H9 (cell line): Measurements from ENCODE around the gene LRMDA. TPM values are rescaled to one million over a fixed set of nuclear protein-coding genes. Genes with fewer than 3 reads are reported as not detected.

Source experiments
- DNase-seq: peaks from one replicate; pipeline ENCODE4 v3.0.0-alpha.2; 2017
- H2AFZ ChIP-seq: one replicate; pipeline ENCODE4 v1.6.1; 2013; ENCODE audit warnings: mild to moderate bottlenecking, low read length, control low read depth, moderate library complexity
- H2AK5ac ChIP-seq: 2 replicates; pipeline ENCODE4 v1.6.1; 2013; ENCODE audit warnings: low read length, control low read depth, mixed read lengths; ENCODE audit not compliant: insufficient read length
- H2BK120ac ChIP-seq: one replicate; pipeline ENCODE4 v1.6.1; 2013; ENCODE audit warnings: low read depth, mild to moderate bottlenecking, low read length, control low read depth, inconsistent platforms; ENCODE audit not compliant: poor library complexity, severe bottlenecking
- H2BK12ac ChIP-seq: 2 replicates; pipeline ENCODE4 v1.6.1; 2013; ENCODE audit warnings: low read length, control low read depth, mixed read lengths, low read depth; ENCODE audit not compliant: insufficient read length
- H2BK15ac ChIP-seq: 2 replicates; pipeline ENCODE4 v1.6.1; 2013; ENCODE audit warnings: low read depth, low read length, control low read depth
- H2BK20ac ChIP-seq: one replicate; pipeline ENCODE4 v1.6.1; 2013; ENCODE audit warnings: low read depth, mild to moderate bottlenecking, low read length, control low read depth, inconsistent platforms; ENCODE audit not compliant: poor library complexity, severe bottlenecking
- H2BK5ac ChIP-seq: 2 replicates; pipeline ENCODE4 v1.6.1; 2013; ENCODE audit warnings: low read length, control low read depth, mixed read lengths; ENCODE audit not compliant: insufficient read length
- H3K14ac ChIP-seq: 2 replicates; pipeline ENCODE4 v1.6.1; 2013; ENCODE audit warnings: low read length, control low read depth; ENCODE audit not compliant: insufficient read depth
- H3K18ac ChIP-seq: 2 replicates; pipeline ENCODE4 v1.6.1; 2013; ENCODE audit warnings: low read depth, mild to moderate bottlenecking, mixed read lengths, low read length, control low read depth; ENCODE audit not compliant: insufficient read length
- H3K23ac ChIP-seq: 2 replicates; pipeline ENCODE4 v1.6.1; 2013; ENCODE audit warnings: low read length, control low read depth, mixed read lengths, low read depth; ENCODE audit not compliant: insufficient read length
- H3K23me2 ChIP-seq: 2 replicates; pipeline ENCODE4 v1.6.1; 2013; ENCODE audit warnings: low read depth, mild to moderate bottlenecking, mixed read lengths, low read length, control low read depth; ENCODE audit not compliant: insufficient read length, poor library complexity, severe bottlenecking
- H3K27ac ChIP-seq: 2 replicates; pipeline ENCODE4 v1.5.1; 2013; ENCODE audit warnings: low read length, control low read depth, mixed read lengths, low read depth; ENCODE audit not compliant: insufficient read length
- H3K27me3 ChIP-seq: 2 replicates; pipeline ENCODE4 v1.6.1; 2013; ENCODE audit warnings: low read length, control low read depth, inconsistent platforms; ENCODE audit not compliant: insufficient read depth
- H3K4ac ChIP-seq: 2 replicates; pipeline ENCODE4 v1.6.1; 2013; ENCODE audit warnings: low read depth, mild to moderate bottlenecking, control low read depth, inconsistent platforms, low read length, moderate library complexity
- H3K4me1 ChIP-seq: 2 replicates; pipeline ENCODE4 v1.6.1; 2013; ENCODE audit warnings: low read length, control low read depth, inconsistent platforms; ENCODE audit not compliant: insufficient read depth
- H3K4me2 ChIP-seq: 2 replicates; pipeline ENCODE4 v1.6.1; 2013; ENCODE audit warnings: low read length, control low read depth, mixed read lengths; ENCODE audit not compliant: insufficient read length, insufficient read depth
- H3K56ac ChIP-seq: 2 replicates; pipeline ENCODE4 v1.6.1; 2013; ENCODE audit warnings: low read depth, mild to moderate bottlenecking, mixed read lengths, low read length, control low read depth; ENCODE audit not compliant: insufficient read length
- H3K79me1 ChIP-seq: 2 replicates; pipeline ENCODE4 v1.6.1; 2013; ENCODE audit warnings: low read depth, mild to moderate bottlenecking, moderate library complexity, low read length, control low read depth, inconsistent platforms; ENCODE audit not compliant: insufficient read depth, poor library complexity, severe bottlenecking
- H3K79me2 ChIP-seq: 2 replicates; pipeline ENCODE4 v1.6.1; 2013; ENCODE audit warnings: low read length, control low read depth, inconsistent platforms; ENCODE audit not compliant: insufficient read depth
- H3K9ac ChIP-seq: 2 replicates; pipeline ENCODE4 v1.6.1; 2013; ENCODE audit warnings: low read length, control low read depth, mixed read lengths; ENCODE audit not compliant: insufficient read length; ENCODE audit errors: extremely low read depth
- H3K9me3 ChIP-seq: one replicate; pipeline ENCODE4 v1.6.1; 2013; ENCODE audit warnings: low read depth, low read length, inconsistent platforms; ENCODE audit not compliant: control insufficient read depth
- H3T11ph ChIP-seq: one replicate; pipeline ENCODE4 v1.6.1; 2013; ENCODE audit warnings: mild to moderate bottlenecking, low read length, control low read depth, inconsistent platforms
- H4K20me1 ChIP-seq: one replicate; pipeline ENCODE4 v1.6.1; 2013; ENCODE audit not compliant: control insufficient read depth, insufficient read length, insufficient read depth
- H4K5ac ChIP-seq: 2 replicates; pipeline ENCODE4 v1.6.1; 2013; ENCODE audit warnings: low read depth, mild to moderate bottlenecking, mixed read lengths, low read length, control low read depth; ENCODE audit not compliant: insufficient read length
- H4K8ac ChIP-seq: replicated peaks from 2 replicates; pipeline ENCODE4 v1.6.1; 2013; ENCODE audit warnings: low read length, control low read depth, mixed read lengths, low read depth; ENCODE audit not compliant: insufficient read length
- H4K91ac ChIP-seq: 2 replicates; pipeline ENCODE4 v1.6.1; 2013; ENCODE audit warnings: low read depth, mild to moderate bottlenecking, moderate library complexity, mixed read lengths, low read length, control low read depth; ENCODE audit not compliant: insufficient read length
- H3K27ac Mint-ChIP-seq, 3 experiments: 2 replicates in 2 of 3; 3 replicates in 1 of 3; pipeline ENCODE4 v1.8.0; 2020 to 2021; ENCODE audit warnings: mixed read lengths in 3 of 3, mild to moderate bottlenecking in 1 of 3, moderate library complexity in 1 of 3
- H3K27me3 Mint-ChIP-seq: 2 replicates; pipeline ENCODE4 v1.8.0; 2021; ENCODE audit warnings: low read depth, mild to moderate bottlenecking, moderate library complexity, mixed read lengths
- H3K36me3 Mint-ChIP-seq, 3 experiments: 2 replicates in 2 of 3; 3 replicates in 1 of 3; pipeline ENCODE4 v1.8.0; 2020 to 2021; ENCODE audit warnings: low read depth in 3 of 3, mixed read lengths in 3 of 3; ENCODE audit not compliant: insufficient read depth in 1 of 3
- H3K4me1 Mint-ChIP-seq, 2 experiments: 2 replicates each; pipeline ENCODE4 v1.8.0; 2020; ENCODE audit warnings: mixed read lengths in 2 of 2
- H3K4me3 Mint-ChIP-seq, 2 experiments: 2 replicates in 1 of 2; 3 replicates in 1 of 2; pipeline ENCODE4 v1.8.0; 2020 to 2021; ENCODE audit warnings: mild to moderate bottlenecking in 2 of 2, mixed read lengths in 2 of 2, moderate library complexity in 1 of 2
- H3K9me3 Mint-ChIP-seq, 2 experiments: 2 replicates in 1 of 2; 3 replicates in 1 of 2; pipeline ENCODE4 v1.8.0; 2020; ENCODE audit warnings: mild to moderate bottlenecking in 2 of 2, mixed read lengths in 2 of 2, moderate library complexity in 1 of 2
- WGBS: extraction: QIAGEN DNeasy Blood & Tissue Kit; methylation state at CpG from one replicate; pipeline ENCODE4 v1.1.7; 2013; ENCODE audit warnings: missing lambda C conversion rate, low lambda C conversion rate, mixed read lengths; ENCODE audit not compliant: insufficient read length; ENCODE audit errors: extremely low coverage; 5-methylcytosine and 5-hydroxymethylcytosine counted together
- total RNA-seq: library from RNA; stranded (reverse); gene quantifications from 2 replicates; pipeline ENCODE4 v1.2.1, GENCODE V29; 2021
- TF ChIP-seq, protein P1 (sequence below): fragments of 200-600 bp; sonication (generic); conservative IDR thresholded peaks from 3 replicates; pipeline ENCODE4 v1.8.0; 2021; ENCODE audit warnings: antibody characterized with exemption, mild to moderate bottlenecking

The LRMDA gene
- total RNA-seq, 1 experiment from 2014 or later: 1.8 TPM

DNA sequence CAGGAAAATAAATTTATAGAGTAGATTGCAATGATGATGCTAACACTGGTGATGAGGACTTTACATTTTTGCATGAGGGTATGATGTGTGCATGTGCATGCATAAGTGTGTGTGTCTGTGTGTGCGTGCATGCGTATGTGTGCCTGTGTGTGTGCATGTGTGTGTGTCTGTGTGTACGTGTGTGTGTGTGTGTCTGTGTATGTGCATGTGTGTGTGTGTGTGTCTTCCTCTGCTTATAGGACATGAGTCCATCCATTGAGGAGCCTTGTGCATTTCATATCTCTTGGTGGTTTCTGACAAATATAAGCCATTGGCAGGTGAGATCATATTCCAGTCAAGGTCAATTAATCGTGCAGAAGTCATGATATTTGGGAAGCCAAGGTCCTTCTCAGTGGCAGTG lies 277.8 kb downstream of the LRMDA start:
- no peak overlapping the region for H2BK15ac ChIP-seq
- no peak overlapping the region for H4K8ac ChIP-seq
- WGBS: no CpG with 5 or more reads among the region's 4 CpGs
- TF ChIP-seq, protein P1, sequence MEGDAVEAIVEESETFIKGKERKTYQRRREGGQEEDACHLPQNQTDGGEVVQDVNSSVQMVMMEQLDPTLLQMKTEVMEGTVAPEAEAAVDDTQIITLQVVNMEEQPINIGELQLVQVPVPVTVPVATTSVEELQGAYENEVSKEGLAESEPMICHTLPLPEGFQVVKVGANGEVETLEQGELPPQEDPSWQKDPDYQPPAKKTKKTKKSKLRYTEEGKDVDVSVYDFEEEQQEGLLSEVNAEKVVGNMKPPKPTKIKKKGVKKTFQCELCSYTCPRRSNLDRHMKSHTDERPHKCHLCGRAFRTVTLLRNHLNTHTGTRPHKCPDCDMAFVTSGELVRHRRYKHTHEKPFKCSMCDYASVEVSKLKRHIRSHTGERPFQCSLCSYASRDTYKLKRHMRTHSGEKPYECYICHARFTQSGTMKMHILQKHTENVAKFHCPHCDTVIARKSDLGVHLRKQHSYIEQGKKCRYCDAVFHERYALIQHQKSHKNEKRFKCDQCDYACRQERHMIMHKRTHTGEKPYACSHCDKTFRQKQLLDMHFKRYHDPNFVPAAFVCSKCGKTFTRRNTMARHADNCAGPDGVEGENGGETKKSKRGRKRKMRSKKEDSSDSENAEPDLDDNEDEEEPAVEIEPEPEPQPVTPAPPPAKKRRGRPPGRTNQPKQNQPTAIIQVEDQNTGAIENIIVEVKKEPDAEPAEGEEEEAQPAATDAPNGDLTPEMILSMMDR: no peak
- no peak overlapping the region for H3K4ac ChIP-seq
- H4K91ac ChIP-seq: no peak overlapping the region
- no peak overlapping the region for H3K18ac ChIP-seq
- no peaks in the 10 kb centered on the region for H3K9me3 ChIP-seq
- H3K56ac ChIP-seq: no peak overlapping the region
- no peak for DNase-seq
- Mint-ChIP-seq H3K9me3 (no peaks in the 10 kb centered on the region), H3K27me3 (no peaks in the 10 kb centered on the region; the same call in none of the 2 replicates), H3K36me3 (no peaks in the 10 kb centered on the region; a peak in 1 of 7 replicates), H3K27ac (no peak overlapping the region), H3K4me3 (no peak overlapping the region), H3K4me1 (peaks cover 38 to 40% of the 10 kb centered on the region in 2 experiments)
- peaks cover 6% of the 10 kb centered on the region; the same call in 1 of the 2 replicates for H3K4me1 ChIP-seq
- no peaks in the 10 kb centered on the region for H3K23me2 ChIP-seq
- no peak overlapping the region for H4K5ac ChIP-seq
- no peak overlapping the region for H2AFZ ChIP-seq
- no peak overlapping the region for H3K14ac ChIP-seq
- H3K79me2 ChIP-seq: no peaks in the 10 kb centered on the region
- no peaks in the 10 kb centered on the region for H3K27me3 ChIP-seq
- H4K20me1 ChIP-seq: no peaks in the 10 kb centered on the region
- no peak overlapping the region for H2AK5ac ChIP-seq
- no peak overlapping the region for H2BK120ac ChIP-seq
- no peak overlapping the region for H3K4me2 ChIP-seq
- no peak overlapping the region for H2BK20ac ChIP-seq
- H3K23ac ChIP-seq: no peak overlapping the region
- H2BK5ac ChIP-seq: no peak overlapping the region
- no peak overlapping the region for H2BK12ac ChIP-seq
- no peak overlapping the region for H3K9ac ChIP-seq
- H3T11ph ChIP-seq: no peak overlapping the region
- H3K27ac ChIP-seq: no peak overlapping the region
- no peaks in the 10 kb centered on the region for H3K79me1 ChIP-seq
